Common myeloid progenitor, CD34-positive (primary cell): ENCODE results near the gene WDR4.
"Not testable (repeated sequence)": the region's sequence is repeated elsewhere in the genome, so short reads cannot be mapped to it uniquely, and the experiment has no call there.

Source experiments
- CTCF ChIA-PET: fragments of 350-600 bp; sonication (Branson Sonifier 250); formaldehyde crosslinking; loops from one replicate; lab custom pipeline; 2021; ENCODE audit warnings: antibody characterized with exemption; lab: Charles Lee
- POLR2A ChIA-PET: fragments of 350-600 bp; sonication (Branson Sonifier 250); formaldehyde crosslinking; loops from one replicate; lab custom pipeline; 2021; ENCODE audit warnings: antibody characterized with exemption; lab: Charles Lee
- DNase-seq, 3 donors: peaks; one replicate each; pipeline versions ENCODE4 v3.0.0 to v3.0.0-alpha.2; 2013
- H3K27ac ChIP-seq, 2 experiments: 1 replicate in 1 of 2; 2 replicates in 1 of 2; pipeline ENCODE4 v1.7.0; 2013; ENCODE audit warnings: inconsistent platforms in 2 of 2, low read length in 2 of 2, mild to moderate bottlenecking in 2 of 2, low read depth in 1 of 2, moderate library complexity in 1 of 2; ENCODE audit not compliant: severe bottlenecking in 2 of 2, insufficient read depth in 1 of 2, poor library complexity in 1 of 2
- H3K27me3 ChIP-seq, 5 experiments: replicated peaks in 2 of 5; 1 replicate in 3 of 5; 2 replicates in 2 of 5; pipeline versions ENCODE4 v1.6.1 to v1.7.0; 2013; ENCODE audit warnings: low read length in 4 of 5, mild to moderate bottlenecking in 2 of 5, moderate library complexity in 2 of 5, inconsistent platforms in 1 of 5; ENCODE audit not compliant: insufficient read depth in 5 of 5, control insufficient read depth in 4 of 5
- H3K36me3 ChIP-seq, 4 experiments: 1 replicate in 2 of 4; 2 replicates in 2 of 4; pipeline versions ENCODE4 v1.6.1 to v1.7.0; 2013; ENCODE audit warnings: low read length in 3 of 4, control low read depth in 1 of 4, mild to moderate bottlenecking in 1 of 4; ENCODE audit not compliant: control insufficient read depth in 4 of 4, insufficient read depth in 4 of 4
- H3K4me1 ChIP-seq, 4 experiments: 1 replicate in 3 of 4; 2 replicates in 1 of 4; pipeline versions ENCODE4 v1.6.1 to v1.7.1; 2013; ENCODE audit warnings: low read length in 3 of 4, mild to moderate bottlenecking in 3 of 4, control low read depth in 1 of 4, inconsistent platforms in 1 of 4, moderate library complexity in 1 of 4; ENCODE audit not compliant: control insufficient read depth in 4 of 4, insufficient read depth in 4 of 4; ENCODE audit errors: control extremely low read depth in 1 of 4
- H3K4me3 ChIP-seq, 7 experiments: 1 replicate in 4 of 7; 2 replicates in 3 of 7; pipeline versions ENCODE4 v1.5.1 to v1.7.0; 2013; ENCODE audit warnings: mild to moderate bottlenecking in 7 of 7, low read length in 6 of 7, moderate library complexity in 6 of 7, inconsistent platforms in 2 of 7, low read depth in 2 of 7, control low read depth in 1 of 7; ENCODE audit not compliant: insufficient read depth in 4 of 7, control insufficient read depth in 1 of 7; ENCODE audit errors: extremely low read depth in 1 of 7
- H3K9me3 ChIP-seq, 5 experiments: 1 replicate in 4 of 5; 2 replicates in 1 of 5; pipeline versions ENCODE4 v1.6.1 to v1.7.1; 2013; ENCODE audit warnings: low read length in 4 of 5, mild to moderate bottlenecking in 2 of 5, inconsistent platforms in 1 of 5, low read depth in 1 of 5, moderate library complexity in 1 of 5; ENCODE audit not compliant: control insufficient read depth in 4 of 5, insufficient read depth in 2 of 5; ENCODE audit errors: control extremely low read depth in 1 of 5
- WGBS: methylation state at CpG from one replicate; pipeline ENCODE4 v1.1.5; 2013; ENCODE audit not compliant: insufficient coverage; 5-methylcytosine and 5-hydroxymethylcytosine counted together

WDR4 gene

DNA sequence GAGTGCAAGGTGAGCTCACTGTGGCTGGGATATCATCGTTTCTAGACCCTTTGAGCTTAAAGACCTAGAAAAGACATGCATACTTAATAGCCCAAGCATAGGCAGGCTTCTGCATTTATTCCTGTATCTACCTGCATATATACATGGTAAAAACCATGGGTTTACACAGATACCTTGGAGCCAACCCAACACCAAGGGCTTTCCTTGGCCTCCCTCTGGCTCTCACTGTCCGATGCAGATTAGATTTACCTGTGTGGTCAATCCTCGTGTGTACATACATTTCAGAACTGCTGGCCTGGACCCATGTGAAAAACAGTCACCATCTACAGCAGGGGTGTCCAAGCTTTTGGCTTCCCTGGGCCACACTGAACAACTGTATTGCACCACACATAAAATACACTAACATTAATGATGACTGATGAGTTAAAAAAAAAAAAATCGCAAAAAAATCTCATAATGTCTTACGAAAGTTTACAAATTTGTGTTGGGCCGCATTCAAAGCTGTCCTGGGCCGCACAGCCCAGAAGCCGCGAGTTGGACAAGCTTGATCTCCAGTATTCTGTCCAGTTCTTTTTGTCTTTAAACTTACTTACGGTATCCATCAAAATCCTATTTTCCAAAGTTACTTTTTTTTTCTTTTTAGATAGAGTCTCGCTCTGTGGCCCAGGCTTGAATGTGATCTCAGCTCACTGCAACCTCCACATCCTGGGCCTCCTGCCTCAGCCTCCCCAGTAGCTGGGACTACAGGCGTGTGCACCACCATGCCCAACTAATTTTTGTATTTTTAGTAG is 43.5 kb downstream of the WDR4 start:
- no peak overlapping the region for H3K27ac ChIP-seq
- peaks cover 0 to 4% (median 4%) of the 10 kb centered on the region in 5 experiments for H3K27me3 ChIP-seq
- CTCF ChIA-PET, result interaction anchor here (0.6 to 0.9 kb wide), 3 partner anchors 8 to 714 kb away, joined by 3 read pairs; no protein-coding TSS in a partner anchor
- no peaks in the 10 kb centered on the region for H3K9me3 ChIP-seq
- no peak overlapping the region for H3K4me3 ChIP-seq
- peaks cover 1 to 19% (median 13%) of the 10 kb centered on the region in 4 experiments for H3K4me1 ChIP-seq
- POLR2A ChIA-PET, result no interaction called here
- WGBS, result 82% methylated on average over 11 of the region's 12 CpGs
- peaks cover 5 to 34% (median 20%) of the 10 kb centered on the region in 4 experiments for H3K36me3 ChIP-seq
- no peak for DNase-seq

DNA sequence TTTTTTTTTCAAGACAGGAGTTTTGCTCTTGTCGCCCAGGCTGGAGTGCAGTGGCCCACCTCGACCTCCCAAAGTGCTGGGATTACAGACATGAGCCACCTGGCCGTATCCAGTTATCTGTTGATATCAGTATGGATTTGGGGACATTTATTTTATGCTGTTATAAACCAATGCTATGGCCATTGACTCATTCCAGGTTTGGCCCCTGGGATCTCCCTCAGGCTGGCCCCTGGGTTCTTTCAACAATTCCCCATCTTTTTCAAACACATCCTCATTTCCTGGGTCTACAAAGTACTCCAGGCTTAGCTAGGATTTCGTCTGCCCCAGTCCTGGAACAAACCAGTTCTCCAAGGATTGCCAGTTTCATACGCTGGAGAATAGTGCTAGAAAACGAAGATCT is 44.1 kb downstream of the WDR4 start:
- Histone ChIP-seq H3K27me3 (peaks cover 0 to 4% (median 4%) of the 10 kb centered on the region in 5 experiments), H3K9me3 (no peaks in the 10 kb centered on the region), H3K36me3 (peaks cover 0 to 28% (median 14%) of the 10 kb centered on the region in 4 experiments), H3K27ac (no peak overlapping the region), H3K4me1 (peaks cover 0 to 22% (median 15%) of the 10 kb centered on the region in 4 experiments), H3K4me3 (no peak overlapping the region)
- 90% methylated on average over 5 of the region's 6 CpGs for WGBS
- no peak for DNase-seq
- ChIA-PET POLR2A (no interaction called here), CTCF (interaction anchor here (0.6 to 0.9 kb wide), 2 partner anchors 9 to 713 kb away, joined by 3 read pairs; no protein-coding TSS in a partner anchor)

DNA sequence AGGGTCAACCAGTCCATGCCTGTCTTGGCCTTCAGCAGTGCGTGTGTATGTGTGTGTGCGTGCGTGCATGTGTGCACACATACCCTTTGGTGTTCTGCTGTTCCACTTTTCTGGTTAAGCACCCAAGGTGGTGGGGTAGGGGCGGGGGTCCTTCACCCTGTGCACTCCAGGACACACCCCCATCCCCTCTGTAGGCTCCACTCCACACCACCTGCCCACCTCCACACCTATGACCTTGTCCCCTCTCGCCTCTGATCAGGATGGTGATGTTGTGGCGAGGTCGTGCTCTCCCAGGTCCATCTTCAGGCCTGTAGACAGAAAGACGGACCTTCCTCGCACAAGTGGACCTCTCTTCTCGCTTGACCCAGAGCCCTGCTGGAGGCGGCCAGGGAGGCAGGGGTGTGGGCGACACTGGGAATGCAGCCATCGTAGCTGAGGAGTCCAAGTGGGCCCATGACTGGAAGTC is 44.6 kb downstream of the WDR4 start:
- peaks cover 0 to 22% (median 15%) of the 10 kb centered on the region in 4 experiments for H3K4me1 ChIP-seq
- H3K4me3 ChIP-seq, result no peak overlapping the region
- H3K9me3 ChIP-seq, result no peaks in the 10 kb centered on the region
- 100% methylated on average over 12 of the region's 13 CpGs for WGBS
- peaks cover 0 to 25% (median 10%) of the 10 kb centered on the region in 4 experiments for H3K36me3 ChIP-seq
- H3K27ac ChIP-seq, result no peak overlapping the region
- DNase-seq, result no peak
- peaks cover 0 to 6% (median 4%) of the 10 kb centered on the region in 5 experiments for H3K27me3 ChIP-seq
- POLR2A ChIA-PET, result no interaction called here
- CTCF ChIA-PET, result interaction anchor here (0.9 kb wide), 1 partner anchor 9 kb away, joined by 3 read pairs; no protein-coding TSS in a partner anchor

DNA sequence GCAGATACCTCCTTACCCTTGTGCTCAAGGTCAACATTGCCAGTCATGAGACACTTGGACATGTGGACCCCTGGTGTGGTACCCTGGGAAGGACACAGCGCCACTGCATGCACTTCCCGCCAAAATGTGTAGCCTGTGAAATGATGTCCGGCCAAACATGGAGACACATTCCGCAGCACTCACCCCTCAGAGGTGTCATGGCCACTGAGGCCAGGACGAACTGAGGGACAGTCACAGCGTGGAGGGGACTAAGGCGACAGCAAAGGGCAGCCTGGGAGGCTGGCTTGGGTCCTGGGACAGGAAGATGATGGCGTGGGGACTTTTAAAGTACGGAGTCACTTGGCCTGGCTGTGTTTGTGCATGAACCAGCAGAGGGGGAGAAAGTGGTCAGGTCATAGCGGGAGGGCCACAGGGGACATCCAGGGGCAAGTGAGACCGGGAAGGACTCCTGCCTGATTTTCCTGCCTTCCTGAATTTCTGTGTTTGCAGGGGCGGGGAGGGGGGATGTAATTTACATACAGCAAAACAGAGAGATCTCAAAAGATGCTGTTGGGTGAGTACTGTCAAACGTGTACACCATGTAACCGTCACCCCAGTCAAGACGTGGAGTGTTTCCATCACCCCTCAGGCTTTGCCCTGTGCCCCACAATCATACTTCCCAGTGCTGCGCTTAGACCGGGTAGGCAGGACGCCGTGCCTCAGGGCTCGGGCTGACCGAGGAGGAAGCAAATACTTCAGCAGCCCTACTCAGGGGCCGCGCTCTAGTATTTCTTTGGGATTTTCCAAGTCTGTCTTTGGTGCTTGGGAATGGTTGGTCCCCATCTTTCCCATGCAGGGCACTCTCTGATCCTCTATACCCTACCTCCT is 45.2 kb downstream of the WDR4 start:
- Histone ChIP-seq H3K4me3 (no peak overlapping the region), H3K36me3 (peaks cover 0 to 18% (median 7%) of the 10 kb centered on the region in 4 experiments), H3K27ac (no peak overlapping the region), H3K4me1 (peaks cover 0 to 22% (median 15%) of the 10 kb centered on the region in 4 experiments), H3K27me3 (peaks cover 0 to 11% (median 4%) of the 10 kb centered on the region in 5 experiments), H3K9me3 (no peaks in the 10 kb centered on the region)
- POLR2A ChIA-PET, result interaction anchor here (0.6 kb wide), 1 partner anchor 37 kb away, joined by 3 read pairs; no protein-coding TSS in a partner anchor
- no peak for DNase-seq
- CTCF ChIA-PET, result interaction anchor here (1.0 to 1.2 kb wide), 2 partner anchors 240 to 295 kb away, joined by 4 to 5 read pairs; no protein-coding TSS in a partner anchor
- WGBS, result 91% methylated on average over 22 of the region's 23 CpGs

DNA sequence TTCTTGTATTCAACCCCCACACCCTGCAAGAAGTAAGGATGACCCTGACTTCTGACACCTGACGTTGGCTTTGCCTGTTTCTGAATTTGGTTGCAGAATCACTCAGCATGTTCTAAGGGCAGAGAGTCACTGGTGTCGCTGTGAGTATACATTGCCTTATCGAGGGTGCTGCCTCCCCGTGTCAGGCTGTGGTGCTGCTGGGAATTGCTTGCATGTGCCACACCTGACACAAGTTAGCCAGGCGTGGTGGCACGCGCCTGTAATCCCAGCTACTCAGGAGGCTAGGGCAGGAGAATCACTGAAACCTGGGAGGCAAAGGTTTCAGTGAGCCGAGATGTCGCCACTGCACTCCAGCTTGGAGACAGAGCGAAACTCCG is 45.9 kb downstream of the WDR4 start:
- Histone ChIP-seq H3K36me3 (peaks cover 0 to 15% (median 5%) of the 10 kb centered on the region in 4 experiments), H3K4me1 (peaks cover 0 to 22% (median 15%) of the 10 kb centered on the region in 4 experiments), H3K27ac (no peak overlapping the region), H3K4me3 (peak overlapping the region in 2 of 7 experiments; percentile 39 to 56), H3K9me3 (no peaks in the 10 kb centered on the region), H3K27me3 (peaks cover 0 to 11% (median 4%) of the 10 kb centered on the region in 5 experiments)
- CTCF ChIA-PET, result interaction anchor here (1.0 to 1.2 kb wide), 4 partner anchors 16 to 295 kb away, joined by 3 to 5 read pairs (median 4); no protein-coding TSS in a partner anchor
- peak; percentile 54 to 79 (median 77) for DNase-seq
- WGBS, result 55% methylated on average over 10 of the region's 11 CpGs
- POLR2A ChIA-PET, result interaction anchor here (0.6 kb wide), 1 partner anchor 37 kb away, joined by 3 read pairs; no protein-coding TSS in a partner anchor

DNA sequence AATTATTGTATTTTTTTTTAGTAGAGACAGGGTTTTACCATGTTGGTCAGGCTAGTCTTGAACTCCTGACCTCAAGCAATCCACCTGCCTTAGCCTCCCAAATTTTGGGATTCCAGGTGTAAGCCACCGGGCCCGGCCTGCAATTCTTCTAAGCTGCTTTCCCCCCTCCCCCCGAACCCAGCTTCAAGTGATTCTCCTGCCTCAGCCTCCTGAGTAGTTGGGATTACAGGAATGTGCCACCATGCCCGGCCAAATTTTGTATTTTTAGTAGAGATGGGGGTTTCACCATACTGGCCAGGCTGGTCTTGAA is 47.1 kb downstream of the WDR4 start:
- POLR2A ChIA-PET, H3K27ac ChIP-seq, H3K4me3 ChIP-seq, DNase-seq, H3K9me3 ChIP-seq: not testable (repeated sequence)
- Histone ChIP-seq H3K4me1 (peaks cover 0 to 22% (median 15%) of the 10 kb centered on the region in 4 experiments), H3K36me3 (peaks cover 0 to 15% (median 4%) of the 10 kb centered on the region in 4 experiments), H3K27me3 (peaks cover 0 to 11% (median 4%) of the 10 kb centered on the region in 5 experiments)
- CTCF ChIA-PET, result interaction anchor here (1.0 to 2.4 kb wide), 2 partner anchors 15 to 239 kb away, joined by 4 to 11 read pairs; no protein-coding TSS in a partner anchor
- WGBS, result 83% methylated on average over 3 of the region's 4 CpGs
